Measurements from ENCODE around the gene ANKH. TPM values are rescaled to one million over a fixed set of nuclear protein-coding genes. Genes with fewer than 3 reads are reported as not detected.

The ANKH gene
- total RNA-seq, 1 donor from 2014 or later, result 29.9 TPM

GRCh38 chr5:14741131-14741530 lies 130.4 kb downstream of the ANKH start:
- Mint-ChIP-seq H3K27ac (no peak overlapping the region), H3K4me1 (ENCODE audit: low read depth) (peaks cover 4% of the 10 kb centered on the region)

DNA sequence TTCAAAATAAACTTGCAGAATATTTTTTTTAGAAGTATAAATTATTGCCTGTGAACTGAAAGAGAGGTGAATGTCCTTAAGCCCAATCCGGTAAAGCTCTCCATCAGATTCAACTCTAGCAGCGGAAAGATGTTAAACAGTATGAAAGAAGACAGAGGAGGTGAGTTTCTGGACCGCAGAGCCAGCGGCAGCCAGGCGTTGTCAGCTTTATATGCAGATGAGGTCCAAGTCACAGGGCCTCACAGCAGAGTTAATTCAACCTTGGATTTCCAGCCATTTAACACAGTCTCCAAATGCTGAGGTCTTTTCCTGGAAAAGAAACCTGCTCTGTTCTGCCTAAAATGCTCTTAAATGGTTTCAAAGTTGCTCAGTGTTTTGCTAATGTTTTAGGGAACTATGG lies 131.6 kb downstream of the ANKH start:
- no peak for TF ChIP-seq CTCF (IDR thresholded peaks at IDR 0.05; ENCODE audit: unreplicated experiment)
- Mint-ChIP-seq H3K27me3 (no peaks in the 10 kb centered on the region), H3K36me3 (ENCODE audit: insufficient read depth) (peaks cover 13% of the 10 kb centered on the region), H3K4me1 (ENCODE audit: low read depth) (peaks cover 4% of the 10 kb centered on the region), H3K27ac (no peak overlapping the region), H3K4me3 (ENCODE audit: low read depth) (no peak overlapping the region), H3K9me3 (ENCODE audit: low read depth) (no peaks in the 10 kb centered on the region)
- DNase-seq (ENCODE audit: low spot score, unreplicated experiment), result no peak

More at GRCh38 chr5:14741131-14741530, 130.4 kb downstream of the ANKH start:
- TF ChIP-seq CTCF (IDR thresholded peaks at IDR 0.05; ENCODE audit: unreplicated experiment), result no peak
- no peak for DNase-seq (ENCODE audit: low spot score, unreplicated experiment)
- H3K36me3 Mint-ChIP-seq (ENCODE audit: insufficient read depth), result peaks cover 14% of the 10 kb centered on the region
- H3K9me3 Mint-ChIP-seq (ENCODE audit: low read depth), result no peaks in the 10 kb centered on the region
- H3K4me3 Mint-ChIP-seq (ENCODE audit: low read depth), result no peak overlapping the region
- no peaks in the 10 kb centered on the region for H3K27me3 Mint-ChIP-seq

DNA sequence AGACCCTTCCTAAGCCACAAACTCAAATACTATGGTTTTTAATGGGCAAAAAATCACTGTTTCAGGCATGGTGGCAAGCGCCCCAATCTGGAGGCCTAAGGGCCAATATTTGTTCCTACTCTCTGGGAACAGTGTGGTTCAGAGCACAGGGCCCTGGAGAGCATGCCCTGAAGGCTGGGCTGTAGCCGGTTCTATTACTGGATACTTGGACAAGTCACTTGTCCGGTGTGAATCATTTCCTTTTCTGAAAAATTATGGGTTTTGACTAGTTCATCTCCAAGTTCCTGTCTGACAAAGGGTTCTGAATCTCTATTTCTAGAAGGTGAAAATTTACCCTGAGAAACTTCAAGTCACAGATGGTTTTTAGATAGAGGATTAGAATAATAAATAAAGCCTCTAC lies 132.0 kb downstream of the ANKH start:
- H3K27ac Mint-ChIP-seq, result no peak overlapping the region
- peaks cover 4% of the 10 kb centered on the region for H3K4me1 Mint-ChIP-seq (ENCODE audit: low read depth)
- H3K9me3 Mint-ChIP-seq (ENCODE audit: low read depth), result no peaks in the 10 kb centered on the region
- H3K4me3 Mint-ChIP-seq (ENCODE audit: low read depth), result no peak overlapping the region
- no peak for TF ChIP-seq CTCF (IDR thresholded peaks at IDR 0.05; ENCODE audit: unreplicated experiment)
- no peak for DNase-seq (ENCODE audit: low spot score, unreplicated experiment)
- no peaks in the 10 kb centered on the region for H3K27me3 Mint-ChIP-seq
- H3K36me3 Mint-ChIP-seq (ENCODE audit: insufficient read depth), result peaks cover 13% of the 10 kb centered on the region

GRCh38 chr5:14738050-14738449 lies 133.5 kb downstream of the ANKH start:
- Mint-ChIP-seq H3K4me3 (ENCODE audit: low read depth) (no peak overlapping the region), H3K27me3 (no peaks in the 10 kb centered on the region), H3K4me1 (ENCODE audit: low read depth) (peaks cover 2% of the 10 kb centered on the region), H3K27ac (no peak overlapping the region), H3K36me3 (ENCODE audit: insufficient read depth) (peaks cover 12% of the 10 kb centered on the region), H3K9me3 (ENCODE audit: low read depth) (no peaks in the 10 kb centered on the region)
- no peak for TF ChIP-seq CTCF (IDR thresholded peaks at IDR 0.05; ENCODE audit: unreplicated experiment)
- DNase-seq (ENCODE audit: low spot score, unreplicated experiment), result no peak

DNA sequence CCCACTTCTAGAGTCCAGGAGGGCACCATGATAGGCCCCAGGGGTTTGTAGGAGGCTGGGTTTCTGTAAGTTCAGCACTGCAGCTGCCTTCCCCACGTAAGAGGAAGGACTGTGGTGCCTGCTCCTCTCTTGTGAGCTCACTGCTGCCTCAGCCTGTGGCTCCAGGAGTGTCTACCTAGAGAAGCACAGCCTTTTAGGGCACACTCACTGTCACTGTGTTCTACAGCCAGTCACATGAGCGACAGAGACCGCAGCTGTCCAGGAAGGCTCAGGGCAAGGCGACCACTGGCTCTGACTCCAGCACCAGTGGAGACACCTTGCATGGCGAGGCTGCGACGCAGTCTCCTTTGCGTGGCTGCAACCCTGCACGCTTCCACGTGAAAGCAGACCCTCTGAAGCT lies 134.3 kb downstream of the ANKH start:
- peaks cover 9% of the 10 kb centered on the region for H3K36me3 Mint-ChIP-seq (ENCODE audit: insufficient read depth)
- H3K4me3 Mint-ChIP-seq (ENCODE audit: low read depth), result no peak overlapping the region
- no peak for TF ChIP-seq CTCF (IDR thresholded peaks at IDR 0.05; ENCODE audit: unreplicated experiment)
- no peaks in the 10 kb centered on the region for H3K9me3 Mint-ChIP-seq (ENCODE audit: low read depth)
- no peaks in the 10 kb centered on the region for H3K27me3 Mint-ChIP-seq
- H3K4me1 Mint-ChIP-seq (ENCODE audit: low read depth), result no peaks in the 10 kb centered on the region
- no peak for DNase-seq (ENCODE audit: low spot score, unreplicated experiment)
- H3K27ac Mint-ChIP-seq, result no peak overlapping the region

Measured in progenitor cell of endocrine pancreas (in vitro differentiated cells).